Measurements from ENCODE around the gene LANCL2. TPM values are rescaled to one million over a fixed set of nuclear protein-coding genes. Genes with fewer than 3 reads are reported as not detected.

Gene LANCL2
- total and polyA plus RNA-seq, 9 of the 15 experiments (the other 6 are each of a cell fraction or from before 2014, with no cell fraction given), result 5.3 to 18.5 (median 13.5) TPM

- TF ChIP-seq CHAMP1 (IDR thresholded peaks at IDR 0.05) (no peak), ILK (tag; IDR thresholded peaks at IDR 0.05; ENCODE audit: borderline replicate concordance, low read depth) (no peak), BRCA1 (IDR thresholded peaks at IDR 0.05) (no peak), BRCA1 (CRISPR knock-in tag; IDR thresholded peaks at IDR 0.05) (no peak), CBFA2T3 (IDR thresholded peaks at IDR 0.05) (no peak), SP2 (IDR thresholded peaks at IDR 0.05; ENCODE audit: extremely low read depth, low read depth, low read length, poor library complexity, severe bottlenecking) (no peak), CREB3 (tag; conservative IDR thresholded peaks at IDR 0.05; ENCODE audit: low read depth) (no peak)
Observed at GRCh38 chr7:55429835-55430499, 64.8 kb downstream of the LANCL2 start (continued).

- ChIA-PET POLR2A (no interaction called here), CTCF (ENCODE audit: low intra/inter-chr PET ratio) (no interaction called here)
- intact Hi-C loops (cut with micrococcal nuclease) (loop anchor here (5.0 kb wide), 1 partner anchor 165 kb away; no protein-coding TSS in a partner anchor), in situ Hi-C loops (cut with MboI) (no loop called here)
- no peak overlapping the region for H3K9ac ChIP-seq (ENCODE audit: insufficient read depth in 1 of 2, low read depth in 2 of 2, low read length in 2 of 2)
- ATAC-seq, result no peak
- H3K27me3 ChIP-seq (ENCODE audit: control insufficient read depth in 2 of 2, insufficient read depth in 2 of 2, low read length in 2 of 2), result no peaks in the 10 kb centered on the region; a peak in 1 of 5 replicates
- H3K36me3 ChIP-seq (ENCODE audit: control insufficient read depth, insufficient read depth, low read length), result no peaks in the 10 kb centered on the region
- no peak overlapping the region for H3K27ac ChIP-seq (ENCODE audit: extremely low read depth, low read depth, low read length)
- no peaks in the 10 kb centered on the region for H3K9me3 ChIP-seq (replicated peaks; ENCODE audit: control insufficient read depth, insufficient read depth, low read depth, low read length)
- H3K4me1 ChIP-seq (replicated peaks in 1 of 2; ENCODE audit: control insufficient read depth in 2 of 2, insufficient read depth in 2 of 2, low read length in 2 of 2), result no peaks in the 10 kb centered on the region
- DNase-seq (ENCODE audit: extremely low read depth in 1 of 4, low spot score in 3 of 4), result no peak
- H2AFZ ChIP-seq (ENCODE audit: low read depth, low read length), result no peak overlapping the region
- no TSS peak for BruUV-seq (replicated peaks)
- H3K4me3 ChIP-seq, result no peak overlapping the region
- H3K9me1 ChIP-seq (ENCODE audit: control insufficient read depth, insufficient read depth, low read length), result no peaks in the 10 kb centered on the region
- no peak for FAIRE-seq
- H4K20me1 ChIP-seq (replicated peaks; ENCODE audit: control insufficient read depth, insufficient read depth, low read length), result no peaks in the 10 kb centered on the region
- WGBS (ENCODE audit: insufficient coverage, low coverage, missing lambda C conversion rate), result 0% methylated on average over 2 of the region's 2 CpGs
- H3K4me2 ChIP-seq (ENCODE audit: insufficient read depth, low read length), result no peak overlapping the region
- no peaks in the 10 kb centered on the region for H3K79me2 ChIP-seq (ENCODE audit: control insufficient read depth, insufficient read depth, low read length)
- TF ChIP-seq ZNF146 (CRISPR knock-in tag; IDR thresholded peaks at IDR 0.05; ENCODE audit: unreplicated experiment), result no peak
- no peak for TF ChIP-seq BCL6 (CRISPR knock-in tag; IDR thresholded peaks at IDR 0.05)
- TF ChIP-seq GTF2A2 (tag; IDR thresholded peaks at IDR 0.05), result no peak
- TF ChIP-seq ZFP30 (CRISPR knock-in tag; IDR thresholded peaks at IDR 0.05; ENCODE audit: borderline replicate concordance), result no peak
- TF ChIP-seq RBM15 (IDR thresholded peaks at IDR 0.05; ENCODE audit: insufficient read depth, low read length), result no peak
- no peak for TF ChIP-seq BRD9 (IDR thresholded peaks at IDR 0.05; ENCODE audit: low read depth, partially characterized antibody)
- TF ChIP-seq FOXO4 (CRISPR knock-in tag; IDR thresholded peaks at IDR 0.05), result no peak
- TF ChIP-seq ZNF507 (tag; conservative IDR thresholded peaks at IDR 0.05), result no peak
- no peak for TF ChIP-seq KLF6 (CRISPR knock-in tag; IDR thresholded peaks at IDR 0.05; ENCODE audit: borderline replicate concordance)
- TF ChIP-seq CBFA2T2 (conservative IDR thresholded peaks at IDR 0.05), result no peak
- no peak for TF ChIP-seq MAZ (CRISPR knock-in tag; conservative IDR thresholded peaks at IDR 0.05 in 1 of 2, IDR thresholded peaks at IDR 0.05 in 1 of 2)
Observed at GRCh38 chr7:55431898-55432297, 66.8 kb downstream of the LANCL2 start.
